Omental fat pad (tissue), 4 donors: ENCODE results near the gene PRKCA. TPM values are rescaled to one million over a fixed set of nuclear protein-coding genes. Genes with fewer than 3 reads are reported as not detected.

Source experiments
- ATAC-seq: fragments of 150-250 bp; one replicate; pipeline ENCODE4 v1.9.1; 2016; ENCODE audit warnings: mild to moderate bottlenecking, moderate library complexity; ENCODE audit not compliant: low FRiP score
- DNase-seq: peaks from one replicate; pipeline ENCODE4 v3.0.0-alpha.2; 2019; ENCODE audit warnings: low spot score
- CTCF ChIP-seq, 3 donors: fragments of 450-650 bp; IDR thresholded peaks; one replicate each; pipeline ENCODE4 v1.5.1; 2016 to 2017; ENCODE audit warnings: antibody characterized with exemption in 3 of 3, mild to moderate bottlenecking in 3 of 3, moderate library complexity in 2 of 3
- total RNA-seq, 4 donors: library from RNA; depleted of rRNA; stranded (reverse); fragments of >200 nt; gene quantifications; one replicate each; pipeline ENCODE4 v1.1.0, GENCODE V29; 2016

The PRKCA gene
- total RNA-seq, 4 donors from 2014 or later = 6.7 to 14.3 (median 10.3) TPM

DNA sequence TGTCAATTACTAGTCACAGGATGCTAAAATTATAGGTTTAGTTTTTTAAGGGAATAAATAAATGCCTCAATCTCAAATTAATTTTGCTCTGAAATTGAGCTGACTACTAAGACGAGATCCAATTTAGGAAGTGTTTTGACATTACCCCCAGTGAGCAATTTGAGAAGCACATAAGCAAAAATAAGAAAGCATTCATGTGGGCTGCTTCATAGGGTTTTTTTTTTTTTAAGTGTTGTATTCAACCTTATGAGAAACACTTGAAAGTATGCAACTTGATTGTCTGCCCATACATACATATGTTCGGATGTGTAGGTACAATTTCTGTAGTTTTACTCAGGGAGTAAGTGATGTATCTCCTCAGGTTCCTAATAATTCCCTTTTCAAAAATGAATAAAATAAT, 77.6 kb downstream of the PRKCA start:
- no peak for ATAC-seq
- no peak for TF ChIP-seq CTCF (IDR thresholded peaks at IDR 0.05)

GRCh38 chr17:66381701-66382362, 79.4 kb downstream of the PRKCA start:
- TF ChIP-seq CTCF (IDR thresholded peaks at IDR 0.05) = no peak
- ATAC-seq = no peak
- no peak for DNase-seq

More for the DNA sequence above, 77.6 kb downstream of the PRKCA start:
- DNase-seq = no peak

DNA sequence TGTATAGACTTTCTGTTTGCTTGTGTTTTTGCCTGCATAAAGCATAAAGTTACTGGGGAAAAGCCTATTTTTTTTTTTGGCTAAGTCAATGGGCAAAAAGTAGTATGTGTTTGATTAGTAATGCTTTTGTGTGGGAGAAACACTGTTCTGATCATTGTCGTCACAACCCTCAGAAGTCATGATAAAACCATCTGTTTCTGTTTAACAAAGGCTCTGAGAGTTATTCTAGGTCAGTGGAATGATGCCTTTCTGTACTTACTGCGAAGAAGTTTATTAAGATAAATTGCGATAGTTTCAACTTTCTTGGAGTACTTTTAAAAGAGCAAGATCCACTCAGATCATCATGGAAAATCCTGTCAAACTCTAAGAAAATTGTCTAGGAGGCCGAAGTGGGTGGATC, 80.9 kb downstream of the PRKCA start:
- no peak for TF ChIP-seq CTCF (IDR thresholded peaks at IDR 0.05)
- DNase-seq (no peak), ATAC-seq (no peak)

GRCh38 chr17:66386498-66387351, 84.3 kb downstream of the PRKCA start:
- TF ChIP-seq CTCF (IDR thresholded peaks at IDR 0.05) = no peak
- ATAC-seq = no peak
- DNase-seq = no peak

DNA sequence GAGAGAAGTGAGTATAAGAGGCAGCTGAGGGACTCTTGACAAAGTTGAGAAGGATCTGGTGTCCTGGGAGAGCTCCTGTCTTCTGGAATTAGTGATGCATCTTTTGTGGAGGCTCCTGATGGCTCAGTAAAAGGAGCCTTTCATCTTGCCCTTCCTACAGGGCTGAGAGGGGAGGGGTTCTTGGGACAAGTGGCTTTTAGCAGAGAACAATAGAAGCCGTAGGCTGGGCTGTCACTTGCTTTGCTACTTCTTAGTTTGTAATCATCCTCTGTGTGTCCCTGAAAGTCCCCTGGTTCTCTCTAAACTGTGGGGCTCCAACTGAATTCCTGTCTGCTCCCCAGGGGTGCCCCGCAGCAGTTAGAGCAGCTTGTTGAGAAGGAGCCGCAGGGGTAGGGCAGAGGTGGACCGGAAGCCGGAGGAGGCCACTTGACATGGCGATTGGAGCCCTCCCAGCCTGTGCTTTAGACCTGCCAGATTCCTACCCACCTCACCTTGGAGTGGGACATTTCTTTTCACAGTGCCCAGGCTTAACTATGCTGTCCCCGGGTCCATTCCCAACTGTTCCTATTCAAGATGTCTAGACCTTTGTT, 85.1 kb downstream of the PRKCA start:
- no peak for DNase-seq
- no peak for TF ChIP-seq CTCF (IDR thresholded peaks at IDR 0.05)
- no peak for ATAC-seq

GRCh38 chr17:66392783-66393437, 90.5 kb downstream of the PRKCA start:
- ATAC-seq = no peak

More at GRCh38 chr17:66392783-66393437, 90.5 kb downstream of the PRKCA start:
- no peak for TF ChIP-seq CTCF (IDR thresholded peaks at IDR 0.05)
- DNase-seq = no peak
